Choroid plexus epithelial cell (primary cell): ENCODE results near the gene MX2.

Experiments used
- DNase-seq: peaks from one replicate; pipeline ENCODE4 v3.0.0-alpha.2; 2010; ENCODE audit warnings: low read depth
- H3K4me3 ChIP-seq: 2 replicates; pipeline ENCODE4 v1.5.1; 2011; ENCODE audit warnings: low read depth, mild to moderate bottlenecking, control low read depth, low read length, moderate library complexity
- CTCF ChIP-seq: conservative IDR thresholded peaks from 2 replicates; pipeline ENCODE4 v1.5.1; 2011; ENCODE audit warnings: low read depth, mild to moderate bottlenecking, control low read depth, inconsistent platforms, low read length, moderate library complexity

Gene MX2

DNA sequence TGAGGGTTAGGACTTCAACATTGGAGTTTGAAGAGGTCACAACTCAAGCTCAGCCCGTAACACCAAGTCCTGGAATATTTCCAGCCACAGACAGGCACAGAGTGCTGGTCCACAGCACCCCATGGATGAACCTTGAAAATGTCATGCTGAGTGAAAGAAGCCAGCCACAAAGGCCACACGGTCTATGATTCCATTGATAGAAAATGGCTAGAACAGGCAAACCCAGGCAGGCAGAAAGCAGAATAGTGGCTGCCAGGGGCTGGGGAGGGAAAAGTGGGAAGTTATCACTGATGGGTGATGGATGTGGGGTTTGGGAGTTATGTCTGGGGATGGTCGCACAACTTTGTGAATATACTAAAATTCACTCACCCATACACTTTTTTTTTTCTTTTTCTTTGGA lies 85.5 kb downstream of the MX2 start:
- TF ChIP-seq CTCF: no peak
- no peak for DNase-seq
- H3K4me3 ChIP-seq: no peak overlapping the region

DNA sequence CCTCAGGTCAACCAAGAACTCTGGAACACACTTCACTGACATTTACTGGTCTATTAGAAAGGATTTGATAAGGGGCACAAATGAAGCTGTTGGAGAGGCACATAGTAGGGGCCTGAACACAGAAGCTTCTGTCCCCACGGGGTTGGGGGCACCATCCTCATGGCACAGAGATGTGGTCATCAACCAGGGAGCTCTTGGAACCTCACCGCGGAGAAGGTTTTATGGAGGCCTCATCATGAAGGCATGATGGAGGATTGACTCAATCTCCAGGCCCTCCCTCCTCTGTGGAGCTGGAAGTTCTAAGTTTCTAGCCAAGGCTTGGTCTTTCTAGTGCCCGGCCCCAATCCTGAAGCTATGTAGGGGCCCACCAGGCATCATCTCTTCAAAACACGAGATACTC lies 87.8 kb downstream of the MX2 start:
- no peak overlapping the region for H3K4me3 ChIP-seq
- DNase-seq: no peak
- TF ChIP-seq CTCF: no peak

GRCh38 chr21:41451753-41452676 lies 90.2 kb downstream of the MX2 start:
- TF ChIP-seq CTCF: no peak
- no peak for DNase-seq
- H3K4me3 ChIP-seq: no peak overlapping the region

DNA sequence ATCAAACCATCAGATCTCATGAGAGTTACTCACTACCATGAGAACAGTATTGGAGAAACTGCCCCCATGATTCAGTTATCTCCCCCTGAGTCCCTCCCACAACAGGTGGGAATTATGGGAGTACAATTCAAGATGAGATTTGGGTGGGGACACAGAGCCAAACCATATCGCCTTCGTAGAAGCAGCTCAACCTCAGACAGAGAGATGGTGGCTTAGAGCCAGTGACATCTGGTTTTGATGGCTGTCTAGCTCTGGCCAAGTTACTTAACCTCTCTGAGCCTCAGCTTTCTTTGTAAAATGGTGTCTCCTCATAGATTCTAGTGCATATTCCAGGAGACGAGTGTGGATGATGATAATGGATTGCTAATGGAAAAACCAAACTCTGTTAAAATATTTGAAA lies 91.4 kb downstream of the MX2 start:
- TF ChIP-seq CTCF: no peak
- no peak for DNase-seq
- H3K4me3 ChIP-seq: no peak overlapping the region

DNA sequence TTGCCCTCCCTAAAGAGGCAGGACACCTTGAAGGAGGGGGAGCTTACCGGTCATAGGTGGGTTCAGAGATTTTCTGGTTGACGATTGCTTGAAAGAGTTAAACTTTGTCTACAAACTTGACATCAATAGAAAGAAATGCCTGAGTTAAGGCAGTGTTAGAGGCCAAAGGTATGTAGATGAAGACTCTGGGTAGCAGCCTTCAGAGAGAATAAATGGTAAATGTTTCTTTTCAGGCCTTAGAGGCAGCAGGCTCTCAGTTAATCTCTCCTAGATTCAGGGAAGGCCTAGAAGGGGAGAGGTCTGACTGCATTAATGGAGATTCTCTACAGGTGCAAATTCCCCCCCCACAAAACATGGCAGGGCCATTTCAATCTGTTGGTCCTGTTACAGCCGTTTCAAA lies 91.9 kb downstream of the MX2 start:
- no peak for TF ChIP-seq CTCF
- H3K4me3 ChIP-seq: no peak overlapping the region
- DNase-seq: no peak

- no peak for DNase-seq
- no peak for TF ChIP-seq CTCF
These were observed 96.3 kb downstream of the MX2 start for GRCh38 chr21:41458121-41458520.

DNA sequence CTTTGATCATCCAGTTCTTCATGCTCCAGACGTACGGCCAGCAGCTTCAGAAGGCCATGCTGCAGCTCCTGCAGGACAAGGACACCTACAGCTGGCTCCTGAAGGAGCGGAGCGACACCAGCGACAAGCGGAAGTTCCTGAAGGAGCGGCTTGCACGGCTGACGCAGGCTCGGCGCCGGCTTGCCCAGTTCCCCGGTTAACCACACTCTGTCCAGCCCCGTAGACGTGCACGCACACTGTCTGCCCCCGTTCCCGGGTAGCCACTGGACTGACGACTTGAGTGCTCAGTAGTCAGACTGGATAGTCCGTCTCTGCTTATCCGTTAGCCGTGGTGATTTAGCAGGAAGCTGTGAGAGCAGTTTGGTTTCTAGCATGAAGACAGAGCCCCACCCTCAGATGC lies 96.7 kb downstream of the MX2 start:
- DNase-seq: no peak
- H3K4me3 ChIP-seq: no peak overlapping the region
- TF ChIP-seq CTCF: no peak

More at GRCh38 chr21:41458121-41458520, 96.3 kb downstream of the MX2 start:
- no peak overlapping the region for H3K4me3 ChIP-seq
